PFSK-1 (cell line): ENCODE results near the gene NUP62.

Source experiments
- FOXP2 ChIP-seq: optimal IDR thresholded peaks from 2 replicates; pipeline ENCODE3; 2011; ENCODE audit warnings: borderline replicate concordance, control low read depth, inconsistent platforms; ENCODE audit not compliant: insufficient read depth; ENCODE audit errors: extremely low read length, extremely low read depth
- POLR2AphosphoS5 ChIP-seq: IDR thresholded peaks from 2 replicates; pipeline ENCODE4 v1.6.1; 2012; ENCODE audit warnings: low read depth, mild to moderate bottlenecking, control low read depth, low read length, moderate library complexity
- REST ChIP-seq, 2 experiments: IDR thresholded peaks; 2 replicates each; pipeline versions ENCODE4 v1.6.1 to v1.8.0; 2011 to 2012; ENCODE audit warnings: low read depth in 2 of 2, low read length in 2 of 2, control low read depth in 1 of 2, inconsistent platforms in 1 of 2, mild to moderate bottlenecking in 1 of 2, moderate library complexity in 1 of 2; ENCODE audit not compliant: insufficient read depth in 1 of 2
- SIN3A ChIP-seq: IDR thresholded peaks from 2 replicates; pipeline ENCODE4 v1.6.1; 2012; ENCODE audit warnings: mild to moderate bottlenecking, low read length, moderate library complexity, borderline replicate concordance; ENCODE audit not compliant: insufficient read depth
- TAF1 ChIP-seq: IDR thresholded peaks from 2 replicates; pipeline ENCODE4 v1.6.1; 2012; ENCODE audit warnings: low read length, control low read depth, borderline replicate concordance; ENCODE audit not compliant: insufficient read depth

- TF ChIP-seq SIN3A (no peak), FOXP2 (no peak), REST (IDR thresholded peaks at IDR 0.05; ENCODE audit: insufficient read depth in 1 of 2, low read depth in 2 of 2, low read length in 2 of 2) (no peak), POLR2AphosphoS5 (no peak), TAF1 (no peak)
Measured at GRCh38 chr19:49977881-49978280, 48.6 kb upstream of the NUP62 start.
